Measurements from ENCODE around the gene ZCCHC2.

ZCCHC2 gene

DNA sequence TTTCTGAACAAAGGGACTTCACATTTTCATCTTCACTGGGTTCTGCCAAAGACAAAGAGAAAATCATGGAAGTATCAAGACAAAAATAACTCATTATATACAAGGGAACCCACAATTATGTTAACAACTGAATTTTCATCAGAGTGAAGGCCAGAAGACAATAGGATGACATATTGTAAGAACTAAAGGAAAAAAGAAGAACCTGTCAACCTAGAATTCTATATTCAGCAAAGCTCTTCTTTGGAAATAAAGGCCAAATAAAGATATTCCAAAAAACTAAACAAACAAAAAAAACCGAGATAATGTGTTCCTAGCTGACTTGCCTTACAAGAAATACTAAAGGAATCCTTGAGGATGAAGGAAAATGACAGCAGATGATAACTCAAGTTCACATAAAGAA lies 10.3 kb upstream of the ZCCHC2 start:
- DNase-seq, result no peak

DNA sequence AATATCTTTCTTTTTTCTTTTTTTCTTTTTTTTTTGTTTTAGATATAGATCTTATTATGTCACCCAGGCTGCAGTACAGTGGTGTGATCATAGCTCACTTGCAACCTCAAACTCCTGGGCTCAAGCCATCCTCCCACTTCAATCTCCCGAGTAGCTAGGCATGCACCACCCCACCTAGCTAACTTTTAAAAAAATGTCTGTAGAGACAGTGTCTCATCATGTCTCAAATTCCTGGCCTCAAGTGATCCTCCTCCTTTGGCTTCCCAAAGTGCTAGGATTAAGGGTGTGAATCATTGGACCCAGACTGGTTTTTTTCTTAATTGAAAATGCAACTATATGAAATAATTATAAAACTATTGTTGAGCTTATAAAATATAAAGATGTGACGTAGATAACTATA lies 9.8 kb upstream of the ZCCHC2 start:
- no peak for DNase-seq

DNA sequence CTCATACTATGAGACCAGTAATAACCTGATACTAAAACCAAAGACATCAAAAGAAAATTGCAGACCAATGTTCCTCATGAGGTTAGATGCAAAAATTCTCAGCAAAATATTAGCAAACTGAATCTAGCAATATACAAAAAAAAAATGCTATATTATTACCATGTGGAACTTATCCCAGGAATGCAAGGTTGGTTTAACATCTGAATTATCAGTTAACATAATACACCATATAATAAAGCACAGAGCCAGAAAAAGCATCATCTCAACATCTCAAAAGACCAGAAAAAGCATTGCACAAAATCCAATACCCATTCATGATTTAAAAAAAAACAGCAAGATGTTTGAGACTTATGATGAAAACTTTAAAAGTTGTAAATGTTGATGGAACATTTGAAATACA lies 8.3 kb upstream of the ZCCHC2 start:
- DNase-seq, result no peak

DNA sequence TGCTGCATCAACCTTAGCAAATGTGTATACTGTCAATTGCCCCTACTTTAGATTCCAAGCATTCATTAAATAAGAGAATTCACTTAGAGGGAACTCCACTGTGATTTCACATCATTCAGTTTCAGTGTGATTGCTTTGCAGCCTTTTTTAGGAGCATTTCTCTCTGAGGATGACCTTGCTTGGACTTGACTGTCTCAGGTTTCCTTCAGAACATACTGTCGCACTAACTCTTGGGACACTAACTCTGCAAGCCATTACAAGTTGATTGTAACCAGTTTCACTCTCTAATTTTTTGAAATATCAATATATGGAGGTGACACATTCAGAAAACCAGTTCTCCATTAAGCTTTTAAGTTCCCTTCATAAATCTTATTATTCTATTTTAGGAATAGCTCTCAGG lies 6.6 kb upstream of the ZCCHC2 start:
- no peak for DNase-seq

DNA sequence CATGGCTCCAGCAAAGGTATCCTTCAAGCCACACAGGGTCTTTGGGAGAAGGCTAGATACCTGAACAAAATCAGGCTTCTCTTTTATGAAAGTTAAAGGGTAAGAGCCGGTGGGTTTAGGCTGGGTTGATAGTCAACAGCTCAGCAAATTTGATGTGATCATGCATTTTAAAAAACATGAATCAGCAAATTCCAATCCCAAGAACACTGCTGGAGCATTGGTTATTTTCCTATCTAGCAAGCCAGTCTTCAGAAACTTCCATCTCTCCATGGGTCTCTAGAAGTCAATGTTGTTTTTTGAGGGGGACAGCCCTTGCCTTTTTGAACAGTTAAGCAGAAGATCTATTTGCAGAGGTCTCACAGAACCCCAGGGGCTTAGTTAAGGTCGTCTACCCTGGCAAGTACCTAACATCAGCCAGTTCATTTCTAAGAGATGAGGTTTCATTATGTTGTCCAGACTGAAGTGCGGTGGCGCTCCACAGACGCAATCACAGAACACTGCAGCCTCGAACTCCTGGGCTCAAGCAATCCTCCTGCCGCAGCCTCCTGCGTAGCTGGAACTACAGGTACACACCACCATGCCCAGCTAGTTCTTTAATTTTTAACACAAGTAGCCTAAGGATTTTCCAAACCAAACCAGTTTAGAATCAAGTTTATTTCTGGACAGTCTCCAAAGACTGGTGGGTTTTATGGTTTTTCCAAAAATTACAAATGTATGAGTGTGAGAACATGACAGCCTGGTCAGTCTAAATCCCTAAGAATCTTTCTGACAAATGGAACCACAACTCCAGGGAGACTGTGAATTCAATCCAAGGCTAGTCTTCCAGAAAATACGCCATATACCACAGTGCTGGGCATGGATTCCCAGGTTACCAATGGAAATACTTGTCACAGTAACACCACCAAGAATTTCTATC lies 4.1 kb upstream of the ZCCHC2 start:
- DNase-seq, result no peak

DNA sequence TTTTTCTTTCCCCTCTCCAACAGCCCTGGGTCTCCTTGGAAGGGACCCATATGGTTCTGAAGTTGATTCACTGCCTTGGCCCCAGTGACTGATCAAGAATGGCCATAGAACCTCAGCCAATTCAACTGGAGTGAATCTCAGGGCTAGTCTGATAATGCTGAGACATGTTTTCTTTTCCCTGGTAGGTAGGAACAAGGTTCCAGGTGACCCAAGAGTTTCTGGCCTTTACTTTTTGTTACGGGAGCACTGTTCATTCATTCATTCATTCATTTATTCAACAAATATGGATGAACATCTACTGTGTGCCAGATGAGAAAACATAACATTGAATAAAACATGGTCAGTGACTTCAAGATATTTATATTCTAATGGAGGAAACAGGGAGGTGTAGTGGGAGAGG lies 3.1 kb upstream of the ZCCHC2 start:
- no peak for DNase-seq

DNA sequence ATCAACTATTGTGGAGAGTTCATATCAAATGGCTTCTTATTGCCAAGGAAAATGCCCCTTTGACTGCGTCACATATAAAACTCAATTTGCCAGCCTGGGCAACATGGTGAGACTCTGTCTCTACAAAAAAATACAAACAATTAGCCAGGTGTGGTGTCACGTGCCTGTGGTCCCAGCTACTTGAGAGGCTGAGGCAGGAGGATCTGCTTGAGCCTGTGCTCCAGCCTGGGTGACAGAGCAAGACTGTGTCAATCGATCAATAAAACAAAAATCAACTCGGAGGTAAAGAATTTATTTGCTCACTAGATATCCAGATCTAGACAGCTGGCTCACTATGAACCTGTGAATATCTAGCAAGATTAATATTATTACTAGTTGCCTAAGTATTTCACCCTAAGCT lies 1.7 kb upstream of the ZCCHC2 start:
- no peak for DNase-seq

DNA sequence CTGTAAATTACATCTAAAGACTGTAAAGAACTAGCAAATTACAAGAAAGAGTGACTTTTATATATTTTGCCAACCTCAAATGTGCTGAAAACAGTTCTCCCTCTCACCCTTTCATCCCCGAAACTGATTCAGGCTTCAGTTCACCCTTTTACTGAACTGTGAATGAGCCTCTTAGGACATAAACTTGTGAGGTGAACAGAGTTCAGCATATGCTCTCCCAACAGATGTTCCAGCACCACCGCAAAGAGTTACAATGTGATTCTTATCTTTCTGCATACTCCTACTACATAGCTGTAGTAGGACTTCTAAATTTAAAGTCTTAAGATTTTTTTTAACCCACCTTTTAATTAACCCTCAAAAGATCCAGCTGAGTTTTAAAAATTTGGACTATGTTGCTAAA lies 1.2 kb upstream of the ZCCHC2 start:
- DNase-seq, result no peak

DNA sequence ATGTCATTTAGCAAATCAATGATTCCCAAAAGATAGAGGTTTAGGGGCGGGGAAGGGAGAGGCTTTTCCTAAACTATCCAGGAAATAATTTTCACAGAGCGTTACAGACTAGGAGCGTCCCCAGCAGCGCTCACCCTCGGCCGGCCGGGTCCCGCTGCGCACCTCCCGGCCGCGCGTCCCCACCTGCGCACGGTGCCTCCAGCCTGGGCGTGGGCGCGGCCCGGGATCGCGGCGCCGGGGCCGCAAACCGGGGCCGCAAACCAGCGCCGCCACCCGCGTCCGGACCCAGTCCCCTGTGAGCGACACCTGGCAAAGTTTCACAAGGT lies 684 bp upstream of the ZCCHC2 start:
- DNase-seq, result no peak

DNA sequence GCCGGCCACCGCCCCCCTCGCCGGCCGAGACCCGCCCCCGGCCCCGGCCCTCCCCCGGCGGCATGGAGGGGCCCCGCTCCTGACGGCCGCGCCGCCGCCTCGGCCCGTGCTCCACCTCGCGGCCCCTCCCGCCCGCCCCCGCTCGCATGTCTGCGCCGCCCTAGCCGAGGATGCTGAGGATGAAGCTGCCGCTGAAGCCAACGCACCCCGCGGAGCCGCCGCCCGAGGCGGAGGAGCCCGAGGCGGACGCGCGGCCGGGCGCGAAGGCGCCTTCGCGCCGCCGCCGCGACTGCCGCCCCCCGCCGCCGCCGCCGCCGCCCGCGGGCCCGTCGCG lies 397 bp downstream of the ZCCHC2 start:
- no peak for DNase-seq

DNA sequence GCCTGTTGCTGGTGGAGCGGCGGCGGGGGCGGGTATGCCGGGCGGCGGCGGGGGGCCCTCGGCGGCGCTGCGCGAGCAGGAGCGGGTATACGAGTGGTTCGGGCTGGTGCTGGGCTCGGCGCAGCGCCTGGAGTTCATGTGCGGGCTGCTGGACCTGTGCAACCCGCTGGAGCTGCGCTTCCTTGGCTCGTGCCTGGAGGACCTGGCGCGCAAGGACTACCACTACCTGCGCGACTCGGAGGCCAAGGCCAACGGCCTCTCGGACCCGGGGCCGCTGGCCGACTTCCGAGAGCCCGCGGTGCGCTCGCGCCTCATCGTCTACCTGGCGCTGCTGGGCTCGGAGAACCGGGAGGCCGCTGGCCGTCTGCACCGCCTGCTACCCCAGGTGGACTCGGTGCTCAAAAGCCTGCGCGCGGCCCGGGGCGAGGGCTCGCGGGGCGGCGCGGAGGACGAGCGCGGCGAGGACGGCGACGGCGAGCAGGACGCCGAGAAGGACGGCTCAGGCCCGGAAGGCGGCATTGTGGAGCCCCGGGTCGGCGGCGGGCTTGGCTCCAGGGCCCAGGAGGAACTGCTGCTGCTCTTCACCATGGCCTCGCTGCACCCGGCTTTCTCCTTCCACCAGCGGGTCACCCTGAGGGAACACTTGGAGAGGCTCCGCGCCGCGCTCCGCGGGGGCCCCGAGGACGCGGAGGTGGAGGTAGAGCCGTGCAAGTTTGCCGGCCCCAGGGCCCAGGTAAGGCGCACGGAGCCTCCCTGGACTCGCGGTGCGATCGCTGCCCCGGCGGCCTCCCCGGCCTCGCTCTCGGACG lies 1.0 kb downstream of the ZCCHC2 start:
- DNase-seq, result no peak

DNA sequence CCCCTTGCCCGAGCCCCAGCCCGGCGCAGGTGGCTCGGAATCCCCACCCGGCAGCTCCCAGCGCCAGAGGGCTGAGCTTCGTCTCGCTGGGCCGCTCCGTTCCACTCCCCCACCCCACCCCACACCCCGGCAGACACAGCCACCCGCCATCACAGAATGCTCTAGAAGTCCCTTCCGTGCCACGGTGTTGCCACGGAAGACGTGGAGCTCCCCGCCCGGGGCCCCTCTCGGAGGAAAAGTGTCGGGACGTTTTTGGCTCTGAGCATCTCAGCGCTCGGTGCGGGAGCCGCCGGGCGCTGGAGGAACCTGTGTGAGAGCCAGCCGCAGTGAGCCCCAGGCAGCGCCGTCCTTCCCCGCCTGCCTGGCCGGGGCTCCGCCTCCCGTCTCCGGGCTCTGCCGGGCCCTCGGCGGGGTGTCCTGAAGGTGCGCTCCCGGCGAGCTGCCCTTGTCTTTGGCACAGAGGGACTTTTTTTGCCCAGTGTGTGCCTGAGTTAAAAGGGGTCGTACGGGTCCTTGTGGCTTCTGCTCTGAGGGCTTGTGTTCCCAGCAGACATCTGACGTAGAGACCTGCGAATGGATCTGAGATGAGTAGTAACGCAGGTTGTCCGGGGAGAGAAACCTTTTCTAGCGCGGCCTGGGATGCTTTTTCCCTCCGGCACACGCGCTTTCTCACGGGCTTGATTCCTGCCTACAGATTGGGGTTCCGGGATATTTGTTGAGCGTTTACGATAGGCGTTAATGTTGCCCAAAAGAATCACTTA lies 1.8 kb downstream of the ZCCHC2 start:
- DNase-seq, result no peak

DNA sequence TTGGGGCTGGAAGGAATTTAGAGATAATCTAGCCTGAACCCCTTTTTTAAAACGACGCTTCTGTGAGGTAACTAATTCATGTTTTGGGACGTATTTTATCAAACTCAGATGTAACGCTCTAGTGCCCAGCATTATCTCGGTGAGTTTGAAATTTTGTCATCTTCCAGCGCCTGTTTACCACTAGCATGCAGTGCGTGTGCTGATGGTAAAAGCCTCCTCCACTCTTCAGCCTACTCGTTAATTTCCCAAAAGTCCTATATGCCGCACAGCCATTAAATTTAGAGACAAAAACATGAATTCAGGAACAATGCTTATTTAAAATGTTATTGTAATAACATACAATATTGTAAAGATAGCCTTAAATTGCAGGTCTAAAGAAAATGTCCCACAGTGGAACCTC lies 2.8 kb downstream of the ZCCHC2 start:
- no peak for DNase-seq

DNA sequence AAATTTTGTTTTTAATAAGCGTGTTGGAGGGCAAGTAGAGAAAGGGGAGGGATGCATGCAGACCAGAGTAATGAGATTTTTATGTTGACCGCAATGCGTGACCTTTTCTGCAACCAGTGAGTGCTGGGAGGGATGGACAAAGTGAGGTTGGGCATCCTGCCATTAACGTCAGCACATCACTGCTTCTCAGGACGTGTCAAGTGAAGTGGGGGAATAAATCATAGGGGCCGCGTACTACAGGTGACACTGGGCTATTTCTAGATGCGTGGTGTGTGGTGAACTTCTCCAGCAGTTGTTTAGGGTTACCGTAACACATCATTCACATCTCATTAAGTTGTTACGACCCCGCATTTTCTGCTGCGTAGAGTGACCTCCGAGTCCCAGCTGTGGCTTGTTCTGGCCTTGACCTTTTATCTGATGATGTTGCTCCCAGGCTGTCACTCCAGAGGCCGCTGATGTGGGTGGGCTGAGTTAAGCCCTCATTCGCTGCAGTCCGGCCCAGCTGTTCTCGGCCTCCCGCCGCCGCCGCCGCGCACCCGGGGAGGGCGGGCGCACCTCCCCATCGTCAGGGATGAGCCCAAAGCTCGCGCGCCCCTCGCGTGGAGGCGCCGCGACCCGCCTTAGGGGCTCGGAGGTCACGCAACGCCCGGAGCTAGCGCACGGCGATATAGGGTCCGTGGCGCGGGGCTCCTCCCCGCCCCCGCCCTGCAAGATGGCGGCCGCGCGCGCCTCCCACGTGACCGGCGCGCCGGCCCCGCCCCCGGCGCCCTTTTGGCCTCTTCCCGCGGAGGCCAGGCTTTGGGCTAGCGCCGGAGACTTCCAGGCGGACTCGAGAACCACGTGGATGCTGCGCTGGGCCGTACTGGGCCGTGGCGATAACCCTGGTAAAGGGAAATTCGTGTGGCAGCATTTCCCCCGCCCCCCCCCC lies 3.5 kb downstream of the ZCCHC2 start:
- peak; percentile 65 for DNase-seq

DNA sequence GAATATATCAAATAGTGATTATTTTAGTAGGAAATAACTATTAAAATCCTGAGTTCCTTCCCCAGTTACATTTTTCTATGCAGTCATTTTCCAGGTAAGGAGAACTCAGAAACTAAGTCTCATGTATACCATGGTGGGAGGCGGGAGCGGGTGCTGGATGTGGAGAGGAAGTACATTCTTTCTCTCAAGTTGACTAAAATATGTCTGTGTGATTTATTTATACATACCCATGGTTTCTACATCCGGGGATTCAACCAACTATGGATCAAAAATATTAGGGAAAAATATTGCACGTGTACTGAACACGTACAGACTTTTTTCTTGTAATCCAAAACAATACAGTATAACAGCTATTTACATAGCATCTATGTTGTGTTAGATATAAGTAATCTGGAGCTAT lies 6.8 kb downstream of the ZCCHC2 start:
- no peak for DNase-seq

DNA sequence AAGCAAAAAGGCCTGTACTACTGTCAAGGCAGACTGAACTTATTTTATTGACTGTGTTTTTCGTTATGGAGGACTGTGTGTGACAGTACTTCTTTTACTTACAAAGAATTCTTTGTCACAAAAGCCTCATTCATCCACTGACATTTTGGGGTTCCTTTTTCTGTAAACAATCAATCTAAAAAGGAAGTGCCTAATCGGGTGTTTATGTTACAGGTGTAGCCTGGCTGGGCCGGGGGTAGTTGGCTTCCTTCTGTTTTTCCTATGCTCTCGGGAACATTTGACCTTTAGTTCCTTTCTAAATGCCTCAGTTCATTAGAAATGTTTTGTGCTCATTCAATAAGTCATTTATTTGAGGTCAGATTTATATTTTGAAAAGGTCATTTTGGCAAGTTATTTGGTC lies 8.3 kb downstream of the ZCCHC2 start:
- no peak for DNase-seq

DNA sequence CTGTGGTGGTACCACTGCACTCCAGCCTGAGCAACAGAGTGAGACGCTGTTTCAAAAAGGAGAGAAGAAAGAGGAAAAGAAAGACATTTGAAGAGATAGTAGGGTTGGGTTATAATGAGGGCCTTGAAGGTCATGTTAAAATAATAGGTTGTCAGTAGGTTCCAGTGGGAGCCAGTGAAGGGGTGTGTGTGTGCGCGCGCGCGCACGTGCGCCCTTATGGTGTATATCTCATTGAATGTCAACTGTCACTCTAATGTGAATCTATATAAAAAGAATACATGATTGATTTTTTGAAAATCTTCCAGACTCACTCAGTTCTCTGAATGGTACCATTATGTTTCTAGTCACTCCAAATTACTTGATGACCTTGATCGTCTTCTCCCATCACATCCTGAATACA lies 9.1 kb downstream of the ZCCHC2 start:
- DNase-seq, result no peak

DNA sequence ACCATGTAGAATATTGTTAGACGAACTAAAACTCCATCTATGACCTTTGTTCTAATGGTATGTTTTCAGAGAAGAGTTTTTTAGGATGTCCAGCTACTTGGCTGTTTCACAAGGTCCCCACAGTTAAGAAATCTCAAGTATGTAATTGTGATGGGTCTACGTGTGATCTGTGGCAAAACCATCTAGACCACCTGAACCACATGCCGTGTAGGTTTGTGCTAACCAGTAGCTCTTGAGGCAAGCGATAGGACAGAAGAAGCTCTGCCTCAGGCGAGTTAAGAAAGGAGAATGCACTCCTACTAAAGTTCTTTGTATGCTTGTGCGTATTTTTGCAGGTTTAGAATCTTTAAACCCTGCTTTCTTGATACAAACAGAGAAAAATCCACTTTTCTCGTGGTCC lies 13.2 kb downstream of the ZCCHC2 start:
- DNase-seq, result no peak

DNA sequence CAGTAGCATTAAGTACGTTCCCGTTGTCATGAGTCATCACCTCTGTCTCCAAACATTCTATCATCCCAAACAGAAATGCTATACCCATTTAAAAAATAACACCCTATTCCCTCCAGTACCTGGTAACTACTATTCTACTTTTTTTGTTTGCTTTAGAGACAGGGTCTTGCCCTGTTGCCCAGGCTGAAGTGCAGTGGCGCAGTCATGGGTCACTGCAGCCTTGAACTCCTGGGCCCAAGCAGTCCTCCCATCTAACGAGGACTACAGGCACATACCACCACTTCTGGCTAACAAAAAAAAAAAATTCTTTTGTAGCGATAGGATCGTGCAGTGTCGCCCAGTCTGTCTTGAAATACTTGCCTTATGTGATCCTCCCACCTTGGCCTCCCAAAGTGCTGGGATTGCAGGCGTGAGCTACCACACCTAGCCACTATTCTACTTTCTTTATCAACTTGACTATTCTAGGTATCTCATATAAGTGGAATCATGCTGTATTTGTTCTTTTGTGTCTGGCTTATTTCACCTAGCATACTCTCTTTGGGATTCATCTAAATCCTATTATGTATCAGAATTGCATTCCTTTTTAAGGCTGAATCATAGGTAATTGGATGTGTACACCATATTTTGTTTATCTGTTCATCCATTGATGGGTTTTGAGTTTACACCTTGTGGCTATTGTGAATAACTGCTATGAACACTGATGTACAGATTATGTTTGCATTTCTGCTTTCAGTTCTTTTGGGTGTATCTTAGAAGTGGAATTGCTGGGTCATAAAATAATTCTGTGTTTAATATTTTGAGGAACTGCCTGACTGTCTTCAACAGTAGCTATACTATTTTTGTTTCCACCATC lies 14.4 kb downstream of the ZCCHC2 start:
- no peak for DNase-seq

DNA sequence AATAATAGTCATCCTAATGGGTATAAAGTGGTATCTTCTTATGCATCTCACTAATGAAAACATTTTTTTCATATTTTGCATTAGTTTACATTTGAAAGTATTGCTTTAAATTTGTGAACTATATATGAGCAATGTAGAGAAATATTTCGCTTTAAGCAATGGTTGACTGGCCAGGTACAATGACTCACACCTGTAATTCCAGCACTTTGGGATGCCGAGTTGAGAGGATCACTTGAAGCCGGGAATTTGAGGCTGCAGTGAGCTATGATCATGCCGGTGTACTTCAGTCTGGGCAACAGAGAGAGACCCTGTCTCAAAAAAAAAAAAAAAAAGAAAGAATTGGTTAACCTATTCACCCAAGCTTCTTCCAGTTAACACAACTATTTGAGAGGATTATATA lies 15.1 kb downstream of the ZCCHC2 start:
- DNase-seq, result no peak

DNA sequence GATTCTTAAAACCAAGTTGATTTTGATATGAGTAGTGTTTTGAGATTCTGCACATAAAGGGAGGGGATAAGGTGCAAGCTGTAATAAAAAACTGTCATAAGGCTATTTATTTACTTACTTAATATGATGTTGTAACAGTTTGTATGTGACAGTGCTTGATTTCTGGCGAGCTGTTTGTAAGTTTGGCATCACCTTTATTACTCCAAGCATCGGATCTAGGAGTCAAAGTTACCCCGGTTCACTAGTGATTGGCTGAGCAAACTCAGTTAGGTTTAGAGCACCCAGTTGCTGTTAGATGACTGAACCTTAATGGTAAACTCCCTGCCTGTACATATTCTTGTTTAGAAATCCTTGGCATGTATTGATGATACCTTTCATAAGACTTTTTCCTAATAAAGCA lies 16.1 kb downstream of the ZCCHC2 start:
- no peak for DNase-seq
